Vagina (tissue), 2 donors: ENCODE results near the gene BTG2.

Source experiments
- CTCF ChIP-seq, 3 experiments: fragments of 450-650 bp in 2 of 3; fragments of 200-600 bp in 1 of 3; sonication (generic) in 1 of 3; IDR thresholded peaks; one replicate each; pipeline ENCODE4 v1.5.1; 2017 to 2019; ENCODE audit warnings: antibody characterized with exemption in 3 of 3, mild to moderate bottlenecking in 2 of 3, moderate library complexity in 2 of 3
- POLR2A ChIP-seq, 2 donors: fragments of 450-650 bp; IDR thresholded peaks; one replicate each; pipeline ENCODE4 v1.6.1; 2017; ENCODE audit warnings: antibody characterized with exemption in 2 of 2, mild to moderate bottlenecking in 2 of 2, moderate library complexity in 2 of 2

- TF ChIP-seq CTCF (IDR thresholded peaks at IDR 0.05) (no peak), POLR2A (IDR thresholded peaks at IDR 0.05) (no peak)
Observed at GRCh38 chr1:203299169-203299568, 6.2 kb upstream of the BTG2 start.
